Measurements from ENCODE around the gene HIF1A.

The HIF1A gene

GRCh38 chr14:61780125-61780524, 84.8 kb downstream of the HIF1A start:
- Histone ChIP-seq H3K27me3 (ENCODE audit: insufficient read depth, low read length) (no peaks in the 10 kb centered on the region), H3K36me3 (ENCODE audit: insufficient read depth, low read length) (peaks cover 98% of the 10 kb centered on the region), H3K4me2 (ENCODE audit: low read length) (no peak overlapping the region), H3F3A (ENCODE audit: insufficient read depth, low read length) (no peaks in the 10 kb centered on the region), H3K9me3 (ENCODE audit: low read length) (no peaks in the 10 kb centered on the region), H2AFZ (ENCODE audit: low read length) (no peak overlapping the region), H3K4me1 (ENCODE audit: insufficient read depth, low read length, severe bottlenecking) (no peaks in the 10 kb centered on the region), H3K9me2 (ENCODE audit: low read depth, low read length) (no peaks in the 10 kb centered on the region), H4K20me1 (ENCODE audit: insufficient read depth, low read length) (no peaks in the 10 kb centered on the region), H3K9ac (ENCODE audit: low read length) (no peak overlapping the region), H3K79me2 (ENCODE audit: insufficient read depth, low read length) (no peaks in the 10 kb centered on the region), H3K27ac (ENCODE audit: low read depth, low read length, poor library complexity, severe bottlenecking) (no peak overlapping the region), H3K4me3 (ENCODE audit: low read depth, low read length, poor library complexity, severe bottlenecking) (no peak overlapping the region)
- TF ChIP-seq CTCF (IDR thresholded peaks at IDR 0.05; ENCODE audit: low read length) (no peak), EZH2 (IDR thresholded peaks at IDR 0.05; ENCODE audit: borderline replicate concordance, low read length) (no peak)

GRCh38 chr14:61797309-61797708, 102.0 kb downstream of the HIF1A start:
- H4K20me1 ChIP-seq (ENCODE audit: insufficient read depth, low read length): no peaks in the 10 kb centered on the region

More at GRCh38 chr14:61797309-61797708, 102.0 kb downstream of the HIF1A start:
- Histone ChIP-seq H3F3A (ENCODE audit: insufficient read depth, low read length) (0 out of 2 replicates have a peak, but pooled peaks cover 2% of the 10 kb centered on the region), H3K4me1 (ENCODE audit: insufficient read depth, low read length, severe bottlenecking) (no peaks in the 10 kb centered on the region), H3K9me2 (ENCODE audit: low read depth, low read length) (no peaks in the 10 kb centered on the region), H3K27ac (ENCODE audit: low read depth, low read length, poor library complexity, severe bottlenecking) (no peak overlapping the region), H3K27me3 (ENCODE audit: insufficient read depth, low read length) (no peaks in the 10 kb centered on the region), H3K9me3 (ENCODE audit: low read length) (no peaks in the 10 kb centered on the region), H3K4me2 (ENCODE audit: low read length) (no peak overlapping the region), H3K9ac (ENCODE audit: low read length) (no peak overlapping the region), H2AFZ (ENCODE audit: low read length) (no peak overlapping the region), H3K79me2 (ENCODE audit: insufficient read depth, low read length) (no peaks in the 10 kb centered on the region), H3K36me3 (ENCODE audit: insufficient read depth, low read length) (peaks cover 28% of the 10 kb centered on the region), H3K4me3 (ENCODE audit: low read depth, low read length, poor library complexity, severe bottlenecking) (no peak overlapping the region)
- TF ChIP-seq EZH2 (IDR thresholded peaks at IDR 0.05; ENCODE audit: borderline replicate concordance, low read length) (no peak), CTCF (IDR thresholded peaks at IDR 0.05; ENCODE audit: low read length) (no peak)
